Endothelial cell (in vitro differentiated cells): ENCODE measurements around the gene NPAS2. TPM values are rescaled to one million over a fixed set of nuclear protein-coding genes. Genes with fewer than 3 reads are reported as not detected.

Experiments used
- DNase-seq: peaks from one replicate; pipeline ENCODE4 v3.0.0; 2021; ENCODE audit warnings: low spot score
- H3K27ac Mint-ChIP-seq: one replicate; pipeline ENCODE4 v1.8.0; 2021; ENCODE audit warnings: mixed read lengths, inconsistent platforms; ENCODE audit not compliant: unreplicated experiment
- H3K27me3 Mint-ChIP-seq: one replicate; pipeline ENCODE4 v1.8.0; 2021; ENCODE audit warnings: mild to moderate bottlenecking, moderate library complexity, mixed read lengths, inconsistent platforms; ENCODE audit not compliant: unreplicated experiment
- H3K36me3 Mint-ChIP-seq: one replicate; pipeline ENCODE4 v1.8.0; 2021; ENCODE audit warnings: mild to moderate bottlenecking, low read depth, mixed read lengths, inconsistent platforms; ENCODE audit not compliant: unreplicated experiment
- H3K4me1 Mint-ChIP-seq: one replicate; pipeline ENCODE4 v1.8.0; 2021; ENCODE audit warnings: mild to moderate bottlenecking, mixed read lengths, inconsistent platforms; ENCODE audit not compliant: unreplicated experiment
- H3K4me3 Mint-ChIP-seq: one replicate; pipeline ENCODE4 v1.8.0; 2021; ENCODE audit warnings: mild to moderate bottlenecking, mixed read lengths, inconsistent platforms; ENCODE audit not compliant: unreplicated experiment
- H3K9me3 Mint-ChIP-seq: one replicate; pipeline ENCODE4 v1.8.0; 2021; ENCODE audit warnings: mixed read lengths, inconsistent platforms; ENCODE audit not compliant: unreplicated experiment
- total RNA-seq: library from RNA; stranded (reverse); fragmentation: NEBNext Ultra II Directional; extraction: Animal tissue kit (Norgen Biotek cat#: 25700); gene quantifications from one replicate; pipeline ENCODE4 v1.2.1, GENCODE V29; 2021; ENCODE audit not compliant: unreplicated experiment
- TF ChIP-seq, protein P1 (sequence below): fragments of 200-600 bp; sonication (generic); IDR thresholded peaks from one replicate; pipeline ENCODE4 v1.5.0; 2021; ENCODE audit warnings: antibody characterized with exemption; ENCODE audit not compliant: unreplicated experiment

NPAS2 gene
- total RNA-seq, 1 donor from 2014 or later: 70.1 TPM

DNA sequence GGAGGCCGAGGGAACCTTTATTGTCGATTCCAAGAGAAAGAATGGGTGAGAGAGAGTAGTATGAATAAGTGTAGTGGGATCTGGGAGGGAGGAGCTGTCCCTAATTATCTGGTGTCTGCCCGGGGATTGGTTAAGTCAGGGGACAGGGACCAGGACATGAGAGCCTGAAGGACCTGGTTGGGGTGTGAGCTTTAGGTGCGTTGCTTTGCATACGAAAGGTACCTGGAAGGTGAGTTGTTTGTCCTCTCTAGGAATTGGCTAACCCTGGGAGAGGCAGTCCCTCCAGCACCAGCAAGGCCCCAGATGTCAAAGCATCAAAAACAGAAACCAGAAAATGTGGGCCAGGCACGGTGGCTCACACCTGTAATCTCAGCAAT lies 134.1 kb downstream of the NPAS2 start:
- TF ChIP-seq, protein P1, sequence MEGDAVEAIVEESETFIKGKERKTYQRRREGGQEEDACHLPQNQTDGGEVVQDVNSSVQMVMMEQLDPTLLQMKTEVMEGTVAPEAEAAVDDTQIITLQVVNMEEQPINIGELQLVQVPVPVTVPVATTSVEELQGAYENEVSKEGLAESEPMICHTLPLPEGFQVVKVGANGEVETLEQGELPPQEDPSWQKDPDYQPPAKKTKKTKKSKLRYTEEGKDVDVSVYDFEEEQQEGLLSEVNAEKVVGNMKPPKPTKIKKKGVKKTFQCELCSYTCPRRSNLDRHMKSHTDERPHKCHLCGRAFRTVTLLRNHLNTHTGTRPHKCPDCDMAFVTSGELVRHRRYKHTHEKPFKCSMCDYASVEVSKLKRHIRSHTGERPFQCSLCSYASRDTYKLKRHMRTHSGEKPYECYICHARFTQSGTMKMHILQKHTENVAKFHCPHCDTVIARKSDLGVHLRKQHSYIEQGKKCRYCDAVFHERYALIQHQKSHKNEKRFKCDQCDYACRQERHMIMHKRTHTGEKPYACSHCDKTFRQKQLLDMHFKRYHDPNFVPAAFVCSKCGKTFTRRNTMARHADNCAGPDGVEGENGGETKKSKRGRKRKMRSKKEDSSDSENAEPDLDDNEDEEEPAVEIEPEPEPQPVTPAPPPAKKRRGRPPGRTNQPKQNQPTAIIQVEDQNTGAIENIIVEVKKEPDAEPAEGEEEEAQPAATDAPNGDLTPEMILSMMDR: no peak
- peaks cover 33% of the 10 kb centered on the region for H3K36me3 Mint-ChIP-seq
- peaks cover 5% of the 10 kb centered on the region for H3K4me1 Mint-ChIP-seq
- H3K9me3 Mint-ChIP-seq: no peaks in the 10 kb centered on the region
- no peak for DNase-seq
- H3K27ac Mint-ChIP-seq: no peak overlapping the region
- H3K4me3 Mint-ChIP-seq: no peak overlapping the region
- peaks cover 1% of the 10 kb centered on the region for H3K27me3 Mint-ChIP-seq

- Mint-ChIP-seq H3K27me3 (peaks cover 5% of the 10 kb centered on the region), H3K36me3 (peaks cover 23% of the 10 kb centered on the region), H3K27ac (no peak overlapping the region), H3K4me1 (peaks cover 8% of the 10 kb centered on the region), H3K4me3 (no peak overlapping the region), H3K9me3 (no peaks in the 10 kb centered on the region)
- TF ChIP-seq, protein P1: no peak
- no peak for DNase-seq
Measured at GRCh38 chr2:100955226-100955625, 135.3 kb downstream of the NPAS2 start.

- peaks cover 14% of the 10 kb centered on the region for H3K36me3 Mint-ChIP-seq
- H3K4me3 Mint-ChIP-seq: no peak overlapping the region
- H3K27me3 Mint-ChIP-seq: peaks cover 5% of the 10 kb centered on the region
- peaks cover 8% of the 10 kb centered on the region for H3K4me1 Mint-ChIP-seq
- no peaks in the 10 kb centered on the region for H3K9me3 Mint-ChIP-seq
- TF ChIP-seq, protein P1: no peak
- H3K27ac Mint-ChIP-seq: no peak overlapping the region
- DNase-seq: no peak
Measured at GRCh38 chr2:100956081-100956480, 136.1 kb downstream of the NPAS2 start.

GRCh38 chr2:100957996-100958653 lies 138.2 kb downstream of the NPAS2 start:
- no peaks in the 10 kb centered on the region for H3K9me3 Mint-ChIP-seq

DNA sequence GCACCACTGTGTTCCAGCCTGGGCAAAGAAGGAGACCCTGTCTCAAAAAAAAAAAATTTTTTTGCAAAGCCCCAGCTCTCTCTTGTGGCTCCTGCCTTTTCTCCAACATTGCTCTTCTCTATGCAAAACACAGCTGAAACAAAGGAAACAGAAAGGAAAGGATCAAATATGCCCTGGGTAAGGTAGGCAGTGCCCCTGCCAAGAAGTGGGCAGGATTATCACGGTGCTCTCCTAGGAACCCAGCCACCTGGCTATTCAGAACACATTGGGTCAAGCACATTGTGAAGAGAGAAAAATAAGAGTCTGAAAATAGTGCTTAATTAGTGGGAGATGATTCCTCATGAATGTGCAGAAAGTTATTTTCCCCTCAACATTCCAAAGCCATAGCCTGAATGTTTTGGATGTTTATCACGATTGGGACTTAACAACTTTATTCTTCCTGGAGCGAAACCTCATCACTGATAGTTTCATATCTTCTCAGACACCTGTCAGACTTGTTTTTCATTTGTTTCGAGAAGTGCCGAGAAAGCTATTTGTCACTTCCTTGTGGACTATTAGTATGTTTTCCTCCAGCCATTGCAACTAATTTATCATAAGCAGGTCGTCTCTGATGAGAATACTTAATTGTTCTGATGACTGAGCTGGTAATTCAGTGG lies 139.4 kb downstream of the NPAS2 start:
- Mint-ChIP-seq H3K4me3 (no peak overlapping the region), H3K36me3 (peaks cover 15% of the 10 kb centered on the region), H3K4me1 (peaks cover 6% of the 10 kb centered on the region), H3K9me3 (no peaks in the 10 kb centered on the region), H3K27ac (no peak overlapping the region), H3K27me3 (peaks cover 5% of the 10 kb centered on the region)
- TF ChIP-seq, protein P1: no peak
- no peak for DNase-seq

More at GRCh38 chr2:100957996-100958653, 138.2 kb downstream of the NPAS2 start:
- peaks cover 13% of the 10 kb centered on the region for H3K36me3 Mint-ChIP-seq
- no peak overlapping the region for H3K27ac Mint-ChIP-seq
- peaks cover 3% of the 10 kb centered on the region for H3K4me1 Mint-ChIP-seq
- H3K4me3 Mint-ChIP-seq: no peak overlapping the region
- TF ChIP-seq, protein P1: no peak
- no peak for DNase-seq
- H3K27me3 Mint-ChIP-seq: peaks cover 5% of the 10 kb centered on the region
